GM21423 (cell line): ENCODE data around the gene CPS1.

Experiments used
- ATAC-seq: cut with Tn5 transposase; IDR thresholded peaks from one replicate; pipeline ENCODE4 v1.9.1; 2021; ENCODE audit warnings: mild to moderate bottlenecking, moderate library complexity; ENCODE audit not compliant: unreplicated experiment

CPS1 gene

GRCh38 chr2:210556329-210556980 lies at the start of gene CPS1:
Gene CPS1, plus strand, starts transcription at chr2:210556599. Its CDS starts 135 bp downstream, at chr2:210556734.
- ATAC-seq, result no peak

GRCh38 chr2:210515911-210516310 lies 40.5 kb upstream of the CPS1 start:
- no peak for ATAC-seq

- ATAC-seq, result no peak
Observed at GRCh38 chr2:210517264-210517663, 39.1 kb upstream of the CPS1 start.

DNA sequence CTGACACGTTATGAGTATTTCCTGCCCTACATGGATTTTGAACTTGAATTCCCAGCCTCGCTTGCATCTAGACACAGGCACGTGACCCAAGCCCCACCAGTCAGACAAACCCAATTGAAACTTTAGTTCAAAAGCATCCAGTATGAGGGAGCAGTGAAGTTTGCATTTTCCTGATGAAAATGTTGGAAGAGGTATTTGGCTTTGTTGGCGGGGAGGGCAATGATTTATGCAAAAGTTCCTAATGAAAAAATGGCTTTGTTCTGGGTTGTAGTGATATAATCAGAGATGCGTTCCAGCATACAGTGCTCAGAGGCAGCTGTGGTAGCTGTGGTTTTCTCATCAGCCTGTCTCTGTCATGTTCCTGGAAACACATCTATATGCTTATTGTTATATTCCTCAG lies 36.8 kb upstream of the CPS1 start:
- no peak for ATAC-seq

GRCh38 chr2:210522399-210522798 lies 34.0 kb upstream of the CPS1 start:
- no peak for ATAC-seq

GRCh38 chr2:210523650-210524289 lies 32.6 kb upstream of the CPS1 start:
- ATAC-seq, result no peak

- no peak for ATAC-seq
Observed at GRCh38 chr2:210524533-210524932, 31.9 kb upstream of the CPS1 start.

GRCh38 chr2:210527286-210527685 lies 29.1 kb upstream of the CPS1 start:
- ATAC-seq, result peak; percentile 86

- no peak for ATAC-seq
Observed at GRCh38 chr2:210528716-210529115, 27.7 kb upstream of the CPS1 start.

GRCh38 chr2:210531050-210531449 lies 25.3 kb upstream of the CPS1 start:
- no peak for ATAC-seq

- ATAC-seq, result no peak
Observed at GRCh38 chr2:210531482-210531881, 24.9 kb upstream of the CPS1 start.

DNA sequence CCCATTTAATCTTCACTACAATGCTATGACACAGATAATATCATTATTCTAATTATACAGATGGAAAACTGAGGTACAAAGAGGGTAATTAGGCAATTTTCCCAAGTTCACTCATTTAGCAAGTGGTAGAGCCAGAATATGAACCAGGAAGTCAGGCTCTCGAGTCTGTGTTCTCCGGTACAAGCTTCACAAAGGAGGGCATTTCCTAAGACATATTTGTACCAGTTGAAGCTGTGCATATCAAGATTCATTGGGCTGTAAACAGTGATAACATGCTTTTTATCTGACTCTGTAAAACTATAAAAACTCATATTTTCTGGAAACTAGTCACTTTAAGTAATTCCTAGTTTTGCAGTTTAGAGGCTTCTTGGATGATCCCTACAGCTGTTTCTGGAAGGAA lies 23.0 kb upstream of the CPS1 start:
- no peak for ATAC-seq

DNA sequence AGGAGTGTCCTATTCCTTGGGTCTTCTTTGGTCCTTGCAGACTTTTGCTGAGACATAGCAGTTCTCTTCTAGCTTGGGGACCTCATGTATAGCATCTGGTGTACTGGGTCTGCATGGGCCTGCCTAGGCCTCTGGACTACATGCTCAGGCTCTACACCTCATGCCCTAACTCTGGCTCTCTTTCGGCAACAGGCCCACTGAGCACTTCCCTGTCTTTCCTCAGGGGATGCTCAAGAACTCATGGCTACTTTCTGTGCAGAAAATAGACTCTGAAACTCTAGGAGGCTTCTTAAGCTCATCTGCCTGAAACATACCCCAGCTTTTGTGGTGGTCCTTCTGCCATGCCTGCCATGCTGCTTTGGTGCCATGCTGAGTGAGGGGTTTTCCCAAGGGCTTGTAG lies 21.5 kb upstream of the CPS1 start:
- no peak for ATAC-seq

DNA sequence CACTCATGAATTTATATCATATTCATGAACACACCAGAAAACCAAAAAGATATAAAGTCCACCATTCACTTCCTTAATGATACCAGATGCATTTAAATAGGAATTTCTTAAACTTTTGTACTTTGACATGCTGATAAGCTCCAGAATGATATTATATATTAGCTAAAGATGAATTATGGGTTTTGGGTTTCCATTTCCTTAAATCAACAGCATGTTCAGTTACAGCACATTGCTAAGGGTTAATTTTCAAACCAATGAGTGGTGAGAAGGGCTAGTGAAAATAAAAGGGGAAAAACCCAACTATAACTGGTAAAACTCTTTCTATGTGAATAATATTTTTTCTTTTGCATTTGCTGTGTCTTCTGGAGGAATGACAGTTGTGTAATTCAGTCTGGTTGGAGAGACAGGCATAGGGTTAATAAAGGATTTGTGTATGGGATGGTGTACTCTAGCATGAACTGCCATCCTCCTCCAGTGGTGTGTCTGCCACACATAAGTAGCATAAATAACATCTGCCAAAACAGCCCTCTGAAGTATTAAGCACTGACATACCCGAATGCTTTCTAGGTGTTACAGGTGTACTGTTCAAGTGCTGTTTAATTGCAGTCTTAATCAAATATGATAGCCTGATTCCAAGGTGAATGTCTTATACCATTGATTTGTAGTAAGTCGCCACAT lies 19.3 kb upstream of the CPS1 start:
- peak; percentile 79 for ATAC-seq

DNA sequence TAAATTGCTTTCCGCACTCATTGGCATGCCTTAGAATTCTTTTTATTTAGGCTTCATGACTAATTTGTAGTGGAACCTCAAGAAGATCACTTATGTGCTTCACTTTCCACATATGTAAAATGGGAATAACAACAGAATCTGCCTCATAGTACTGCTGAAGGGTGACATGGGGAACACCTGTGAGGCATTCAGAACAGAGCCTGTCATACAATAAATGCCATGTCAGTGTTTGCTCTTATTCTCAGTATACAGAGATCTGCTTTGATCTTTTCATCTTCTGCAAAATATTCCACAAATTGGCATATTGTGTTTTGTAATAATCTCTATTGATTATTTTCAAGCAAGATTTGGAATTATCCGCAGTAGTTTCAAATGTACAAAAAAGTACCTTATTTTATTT lies 17.4 kb upstream of the CPS1 start:
- no peak for ATAC-seq

DNA sequence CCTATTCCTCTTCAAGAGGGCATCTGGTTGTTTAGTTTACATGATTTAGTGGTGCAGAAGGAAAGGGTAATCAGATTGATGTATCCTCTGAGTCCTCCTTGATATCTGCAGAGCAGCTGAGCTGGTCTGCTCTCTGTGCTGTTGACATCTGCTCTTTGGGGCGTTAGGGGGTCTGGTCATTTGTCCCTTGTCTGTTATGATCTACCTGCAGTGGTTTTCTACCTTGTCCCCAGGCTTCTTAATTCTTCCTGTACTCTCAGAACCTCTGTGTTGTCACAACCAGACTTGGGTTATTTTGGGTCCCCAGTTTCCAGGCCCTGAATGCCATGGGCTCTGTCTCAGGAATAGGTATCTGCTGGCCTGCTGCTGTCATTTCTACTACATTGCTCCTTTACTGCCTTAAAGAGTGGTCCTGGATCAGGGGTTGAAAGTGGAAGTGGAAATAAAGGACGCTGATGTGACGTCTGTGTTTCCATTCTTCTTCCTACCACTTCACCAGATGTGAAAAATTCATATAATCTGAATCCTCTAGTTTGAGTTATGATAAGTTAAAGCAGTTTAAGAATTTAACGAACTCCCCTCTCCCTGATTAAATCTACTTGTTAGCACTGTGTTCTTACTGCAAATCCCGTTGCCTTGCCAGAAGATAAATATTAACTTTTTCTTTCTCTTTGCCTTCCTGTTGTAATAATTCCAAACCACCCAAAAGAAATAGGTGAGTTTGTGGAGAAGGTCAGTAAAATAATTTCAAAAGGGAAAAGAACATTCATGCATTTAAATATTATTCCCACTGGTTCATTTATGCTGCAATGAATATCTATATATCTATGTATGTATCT lies 16.6 kb upstream of the CPS1 start:
- no peak for ATAC-seq

DNA sequence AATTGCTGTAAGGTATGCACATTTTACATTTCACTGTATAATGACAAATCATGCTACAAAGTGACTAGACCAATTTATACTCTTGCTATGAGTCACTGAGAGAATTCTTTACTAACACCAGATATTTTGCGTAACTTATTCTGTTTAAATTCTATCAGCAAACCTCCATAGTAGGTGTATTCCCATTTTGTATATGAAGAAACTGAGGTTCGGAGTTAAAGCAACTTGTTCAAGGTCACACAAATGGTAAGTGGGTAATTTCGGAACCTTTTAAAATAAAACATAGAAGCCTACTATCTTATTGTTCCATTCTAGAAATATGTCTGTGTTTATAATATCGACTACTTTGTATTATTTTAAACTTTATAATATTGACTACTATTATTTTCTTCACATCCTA lies 15.9 kb upstream of the CPS1 start:
- no peak for ATAC-seq

GRCh38 chr2:210540900-210541289 lies 15.5 kb upstream of the CPS1 start:
- no peak for ATAC-seq

DNA sequence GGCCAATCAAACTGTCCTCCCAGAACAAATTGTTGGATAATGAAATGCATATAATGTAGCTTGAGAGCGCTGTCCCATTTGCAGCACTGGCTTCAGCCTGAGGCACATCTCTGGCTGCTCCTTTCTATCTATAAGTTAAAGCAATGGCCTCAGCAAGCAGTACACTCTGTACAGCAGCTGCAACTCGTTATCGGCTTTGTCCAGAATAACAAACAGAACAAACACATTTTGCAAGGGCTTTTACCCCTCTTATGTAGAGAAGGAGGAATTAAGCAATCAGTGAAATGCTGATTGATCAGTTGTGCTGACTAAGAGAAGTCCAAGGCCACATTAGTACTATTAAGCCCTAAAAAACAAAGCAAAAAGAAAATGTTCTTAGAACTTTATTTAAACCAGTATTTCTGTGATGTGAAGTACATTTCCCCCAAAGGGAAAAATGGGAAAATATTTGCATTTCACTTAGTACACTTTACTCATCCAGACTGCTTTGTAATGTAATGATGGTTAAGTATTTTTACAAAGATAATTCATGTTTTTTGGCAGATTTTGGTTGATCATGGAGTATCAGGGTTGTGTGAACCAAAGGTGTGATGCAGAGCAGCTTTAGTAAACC lies 15.0 kb upstream of the CPS1 start:
- ATAC-seq, result no peak

DNA sequence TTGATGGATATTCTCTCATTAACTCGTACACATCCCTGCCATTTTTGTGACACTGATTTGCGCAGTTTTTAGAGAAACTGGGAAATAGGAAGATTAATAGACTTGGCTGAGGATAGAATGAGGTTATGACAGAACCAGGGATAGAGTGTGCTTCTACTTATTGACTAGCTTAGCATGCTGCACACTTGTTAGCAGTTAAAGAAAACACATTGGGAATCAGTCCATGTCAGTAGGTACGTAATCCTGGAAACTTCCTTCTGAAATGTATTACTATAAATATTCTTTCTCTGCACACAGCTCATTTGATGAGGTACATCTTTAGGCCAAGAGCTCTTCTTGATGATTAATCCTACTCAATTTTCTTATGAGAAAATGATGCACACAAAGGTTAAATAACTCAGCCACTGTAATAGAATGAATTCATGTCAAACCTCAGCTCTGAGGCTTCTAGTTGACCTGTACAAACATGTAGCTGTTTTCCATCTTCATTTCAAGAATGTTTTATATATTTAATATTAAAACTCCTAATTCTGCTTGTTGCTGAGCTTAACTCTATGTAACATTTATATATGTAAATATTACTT lies 12.3 kb upstream of the CPS1 start:
- no peak for ATAC-seq

GRCh38 chr2:210544831-210545230 lies 11.6 kb upstream of the CPS1 start:
- ATAC-seq, result no peak
